HEK293T (cell line): ENCODE results near the gene KIRREL3.

ENCODE experiments used
- BHLHE40 ChIP-seq: fragments of 450-650 bp; IDR thresholded peaks from 2 replicates; pipeline ENCODE4 v1.6.1; 2016; ENCODE audit warnings: mild to moderate bottlenecking, moderate library complexity, borderline replicate concordance
- FOXA1 ChIP-seq: fragments of 450-650 bp; IDR thresholded peaks from 2 replicates; pipeline ENCODE4 v1.6.1; 2016; ENCODE audit warnings: mild to moderate bottlenecking
- SP1 ChIP-seq: fragments of 450-650 bp; IDR thresholded peaks from 2 replicates; pipeline ENCODE4 v1.6.1; 2017

DNA sequence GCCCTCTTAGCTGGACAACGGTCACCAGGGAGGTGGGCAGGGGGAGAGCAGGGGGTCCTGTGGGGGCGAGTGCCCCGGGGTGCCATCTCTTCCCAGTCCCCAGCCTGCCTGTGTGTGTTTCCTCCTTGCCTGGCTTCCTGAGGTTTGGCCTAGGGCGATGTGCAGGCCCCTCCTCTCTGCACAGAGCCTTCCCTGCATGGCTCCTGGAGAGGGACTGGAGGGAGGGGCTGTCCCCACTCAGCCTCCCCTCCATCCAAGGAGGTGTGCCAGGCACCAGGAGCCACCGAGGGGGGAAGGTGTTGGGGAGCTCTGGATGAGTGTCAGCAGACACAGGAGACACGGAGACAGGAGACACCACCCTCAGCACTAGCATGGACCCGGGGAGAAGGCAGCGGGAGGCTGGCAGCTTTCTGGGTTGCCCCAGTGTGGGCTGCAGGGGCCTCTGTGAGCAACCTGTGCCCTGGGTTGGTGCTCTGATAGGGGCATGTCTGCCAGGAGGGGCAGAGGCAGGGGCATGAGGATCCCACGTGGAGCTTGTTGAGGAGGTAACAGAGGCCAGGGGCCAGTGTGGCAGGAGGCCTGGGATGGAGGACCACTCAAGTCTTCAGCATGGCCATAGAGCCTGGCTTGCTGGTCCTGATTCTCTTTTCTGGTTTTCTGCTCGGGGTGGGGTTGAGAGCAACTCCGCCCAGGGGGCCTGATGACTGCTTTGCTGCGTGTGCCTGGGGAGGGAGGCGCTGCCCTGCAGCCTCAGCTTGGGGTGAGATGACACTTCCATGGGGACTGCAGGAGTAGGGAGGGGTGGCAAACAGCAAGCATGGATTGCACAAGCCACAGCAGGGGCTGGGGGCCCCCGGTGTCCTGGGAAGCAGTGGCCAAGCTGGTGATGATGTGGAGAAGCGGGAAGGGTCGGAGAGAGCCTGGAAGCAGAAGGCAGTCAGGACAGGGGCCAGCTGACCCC lies 566.3 kb downstream of the KIRREL3 start:
- TF ChIP-seq SP1 (no peak), FOXA1 (no peak), BHLHE40 (no peak)
